SK-N-SH (cell line): ENCODE results near the gene ITGBL1. TPM values are rescaled to one million over a fixed set of nuclear protein-coding genes. Genes with fewer than 3 reads are reported as not detected.
A peak's percentile ranks its signal among the peaks of the same experiment; 100 is the strongest.

Source experiments
- CTCF ChIA-PET: fragments of 300-600, 350-600 bp; formaldehyde crosslinking; extraction: SDS; loops from one replicate; lab custom pipeline; 2021; lab: Yijun Ruan, JAX
- POLR2A ChIA-PET: fragments of 350-600 bp; sonication (Branson Sonifier 250); formaldehyde crosslinking; extraction: SDS; loops from one replicate; lab custom pipeline; 2020; ENCODE audit warnings: antibody characterized with exemption, inconsistent platforms; lab: Yijun Ruan, JAX
- DNase-seq: peaks from one replicate; pipeline ENCODE4 v3.0.0; 2012
- H2AFZ ChIP-seq: fragments of 200-600 bp; sonication (generic); 2 replicates; pipeline ENCODE4 v1.8.1; 2016; ENCODE audit warnings: antibody characterized with exemption, mild to moderate bottlenecking, low read depth
- H3F3A ChIP-seq: fragments of 200-600 bp; sonication (generic); replicated peaks from 2 replicates; pipeline ENCODE3; 2016; ENCODE audit warnings: antibody characterized with exemption, mild to moderate bottlenecking; ENCODE audit not compliant: insufficient read depth
- H3K27ac ChIP-seq, 2 experiments: fragments of 200-500 bp in 1 of 2; fragments of 200-600 bp in 1 of 2; sonication (Bioruptor generic) in 1 of 2; sonication (generic), shearing (Covaris generic) in 1 of 2; 2 replicates each; pipeline versions ENCODE4 v1.5.1 to v1.6.1; 2014 to 2016; ENCODE audit warnings: low read depth in 2 of 2, inconsistent platforms in 1 of 2, low read length in 1 of 2, mild to moderate bottlenecking in 1 of 2, mixed read lengths in 1 of 2
- H3K27me3 ChIP-seq: fragments of 200-600 bp; sonication (generic), shearing (Covaris generic); 2 replicates; pipeline ENCODE4 v1.6.1; 2016; ENCODE audit warnings: mixed run types; ENCODE audit not compliant: insufficient read depth
- H3K36me3 ChIP-seq, 2 experiments: fragments of 200-500 bp in 1 of 2; fragments of 200-600 bp in 1 of 2; sonication (Bioruptor generic) in 1 of 2; sonication (generic) in 1 of 2; replicated peaks in 1 of 2; 2 replicates each; pipeline versions ENCODE3 to v1.5.1; 2014 to 2016; ENCODE audit warnings: low read length in 1 of 2, mild to moderate bottlenecking in 1 of 2; ENCODE audit not compliant: insufficient read depth in 2 of 2, control insufficient read depth in 1 of 2
- H3K4me1 ChIP-seq, 2 experiments: fragments of 200-500 bp in 1 of 2; fragments of 200-600 bp in 1 of 2; sonication (Bioruptor generic) in 1 of 2; sonication (generic), shearing (Covaris generic) in 1 of 2; 2 replicates each; pipeline versions ENCODE4 v1.5.1 to v1.6.1; 2014 to 2016; ENCODE audit warnings: low read depth in 1 of 2, low read length in 1 of 2, mixed run types in 1 of 2; ENCODE audit not compliant: insufficient read depth in 2 of 2, control insufficient read depth in 1 of 2
- H3K4me2 ChIP-seq: fragments of 200-600 bp; sonication (generic), shearing (Covaris generic); 2 replicates; pipeline ENCODE4 v1.6.1; 2017; ENCODE audit warnings: mixed run types
- H3K4me3 ChIP-seq, 2 experiments: fragments of 200-500 bp in 1 of 2; fragments of 200-600 bp in 1 of 2; sonication (Bioruptor generic) in 1 of 2; sonication (generic), shearing (Covaris generic) in 1 of 2; 2 replicates each; pipeline versions ENCODE4 v1.5.1 to v1.8.1; 2014 to 2016; ENCODE audit warnings: low read depth in 2 of 2, inconsistent platforms in 1 of 2, low read length in 1 of 2, mild to moderate bottlenecking in 1 of 2, mixed read lengths in 1 of 2, moderate library complexity in 1 of 2
- H3K79me2 ChIP-seq: fragments of 200-600 bp; sonication (generic); 2 replicates; pipeline ENCODE4 v1.8.1; 2017; ENCODE audit warnings: mild to moderate bottlenecking; ENCODE audit not compliant: insufficient read depth
- H3K9ac ChIP-seq: fragments of 200-600 bp; sonication (generic); 2 replicates; pipeline ENCODE4 v1.6.1; 2017; ENCODE audit warnings: mixed run types
- H3K9me2 ChIP-seq: fragments of 200-600 bp; sonication (generic); 2 replicates; pipeline ENCODE4 v1.6.1; 2017; ENCODE audit warnings: mixed run types
- H3K9me3 ChIP-seq: fragments of 200-600 bp; sonication (generic); 2 replicates; pipeline ENCODE4 v1.6.1; 2017; ENCODE audit warnings: mixed run types, mild to moderate bottlenecking, moderate library complexity
- H4K20me1 ChIP-seq: fragments of 200-600 bp; sonication (generic); 2 replicates; pipeline ENCODE4 v1.6.1; 2017; ENCODE audit warnings: mild to moderate bottlenecking, mixed run types; ENCODE audit not compliant: insufficient read depth
- CHD2 ChIP-seq: fragments of 150-350 bp; IDR thresholded peaks from 2 replicates; pipeline ENCODE4 v1.6.1; 2018; ENCODE audit warnings: low read length; ENCODE audit not compliant: partially characterized antibody
- CTCF ChIP-seq: fragments of 200-600 bp; sonication (generic); IDR thresholded peaks from 2 replicates; pipeline ENCODE4 v1.6.1; 2017; ENCODE audit warnings: antibody characterized with exemption, mild to moderate bottlenecking, moderate library complexity
- ELF1 ChIP-seq: IDR thresholded peaks from 2 replicates; pipeline ENCODE4 v1.4.0; 2012
- EP300 ChIP-seq, 2 experiments: IDR thresholded peaks; 2 replicates each; pipeline versions ENCODE4 v1.4.0 to v1.6.1; 2012; ENCODE audit warnings: borderline replicate concordance in 1 of 2, low read depth in 1 of 2, low read length in 1 of 2
- EZH2phosphoT487 ChIP-seq: fragments of 200-600 bp; sonication (generic); IDR thresholded peaks from 2 replicates; pipeline ENCODE4 v1.6.1; 2017; ENCODE audit warnings: low read depth, mixed run types, mild to moderate bottlenecking, antibody characterized with exemption, moderate library complexity, borderline replicate concordance
- FOXJ3 ChIP-seq: sonication (generic); formaldehyde crosslinking; IDR thresholded peaks from 2 replicates; pipeline ENCODE4 v1.5.1; 2020; ENCODE audit warnings: mild to moderate bottlenecking, missing genetic modification reagents
- FOXM1 ChIP-seq: IDR thresholded peaks from 2 replicates; pipeline ENCODE4 v1.4.0; 2012; ENCODE audit warnings: low read depth, mild to moderate bottlenecking
- GATA2 ChIP-seq: sonication (generic); formaldehyde crosslinking; IDR thresholded peaks from 2 replicates; pipeline ENCODE4 v1.5.0; 2020; ENCODE audit warnings: mild to moderate bottlenecking, missing genetic modification reagents
- IRF3 ChIP-seq: fragments of 150-350 bp; IDR thresholded peaks from 2 replicates; pipeline ENCODE4 v1.6.1; 2016; ENCODE audit warnings: mild to moderate bottlenecking, low read depth, low read length
- JUND ChIP-seq: IDR thresholded peaks from 2 replicates; pipeline ENCODE4 v1.4.0; 2012
- MEF2A ChIP-seq: IDR thresholded peaks from 2 replicates; pipeline ENCODE4 v1.4.0; 2012; ENCODE audit warnings: low read depth, borderline replicate concordance
- NFIC ChIP-seq: IDR thresholded peaks from 2 replicates; pipeline ENCODE4 v1.4.0; 2012; ENCODE audit warnings: borderline replicate concordance
- POLR2AphosphoS5 ChIP-seq: IDR thresholded peaks from 2 replicates; pipeline ENCODE4 v1.6.1; 2012; ENCODE audit warnings: low read depth, low read length
- TAF1 ChIP-seq: IDR thresholded peaks from 2 replicates; pipeline ENCODE4 v1.6.1; 2012; ENCODE audit warnings: low read depth, mild to moderate bottlenecking, low read length, moderate library complexity, borderline replicate concordance
- TCF12 ChIP-seq: IDR thresholded peaks from 2 replicates; pipeline ENCODE4 v1.4.0; 2012
- USF1 ChIP-seq: IDR thresholded peaks from 2 replicates; pipeline ENCODE4 v1.4.0; 2012; ENCODE audit warnings: low read depth, borderline replicate concordance
- USF2 ChIP-seq: fragments of 150-350 bp; IDR thresholded peaks from 2 replicates; pipeline ENCODE4 v1.6.1; 2017; ENCODE audit warnings: antibody characterized with exemption, low read length, low read depth, borderline replicate concordance
- polyA plus RNA-seq, 3 experiments: library from polyadenylated mRNA; depleted of rRNA; stranded (reverse); fragments of >200 nt; gene quantifications; 2 replicates each; pipeline ENCODE4 v1.2.3, GENCODE V29; 2012
- TF ChIP-seq, protein P1 (sequence below): IDR thresholded peaks from 2 replicates; pipeline ENCODE4 v1.4.0; 2012; ENCODE audit warnings: low read depth, borderline replicate concordance
- TF ChIP-seq, protein P2 (sequence below): IDR thresholded peaks from 2 replicates; pipeline ENCODE4; 2012

Gene ITGBL1
- polyA plus RNA-seq, 1 of the 3 experiments (the other 2 are of a cell fraction), result 78.7 TPM

DNA sequence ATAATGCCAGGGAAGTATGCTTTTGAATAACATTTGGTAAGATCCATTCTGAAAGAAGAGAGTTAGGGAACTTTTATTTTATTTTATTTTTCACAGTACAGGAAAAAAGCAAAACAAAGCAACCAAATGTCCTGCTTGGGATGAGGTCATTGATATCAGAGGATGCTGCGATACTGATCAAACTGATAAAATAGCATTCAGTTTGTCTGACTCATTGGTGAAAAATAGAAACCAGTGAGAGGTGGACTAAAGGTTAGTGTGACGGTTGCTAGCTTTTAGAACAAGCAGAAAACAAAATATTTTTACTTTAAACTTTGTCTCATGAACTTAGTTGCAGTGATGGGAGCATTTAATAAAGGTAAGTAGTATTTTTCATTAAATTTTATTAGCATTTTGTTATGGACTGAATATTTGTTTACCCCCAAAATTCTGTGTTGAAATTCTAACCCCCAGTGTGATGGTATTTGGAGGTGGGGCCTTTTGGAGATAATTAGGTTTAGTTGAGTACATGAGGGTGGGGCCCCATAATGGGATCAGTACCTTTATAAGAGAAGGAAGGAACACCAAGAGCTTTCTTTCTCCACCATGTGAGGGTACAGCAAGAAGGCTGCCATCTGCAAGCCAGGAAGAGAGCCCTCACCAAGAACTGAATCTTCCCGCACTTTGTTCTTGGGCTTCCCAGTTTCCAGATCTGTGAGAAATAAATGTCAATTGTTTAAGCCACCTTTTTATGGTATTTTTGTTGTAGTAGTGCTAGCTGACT, 37.3 kb downstream of the ITGBL1 start (continued):
- TF ChIP-seq CHD2 (no peak), TCF12 (peak; percentile 82), NFIC (0 out of 2 replicates have a peak, but pooled peaks have one; percentile 43), GATA2 (CRISPR knock-in tag) (no peak), USF1 (no peak), IRF3 (no peak), USF2 (no peak), POLR2AphosphoS5 (no peak; the same call in 1 of the 2 replicates)
- TF ChIP-seq, all 33 proteins: peak for 8

DNA sequence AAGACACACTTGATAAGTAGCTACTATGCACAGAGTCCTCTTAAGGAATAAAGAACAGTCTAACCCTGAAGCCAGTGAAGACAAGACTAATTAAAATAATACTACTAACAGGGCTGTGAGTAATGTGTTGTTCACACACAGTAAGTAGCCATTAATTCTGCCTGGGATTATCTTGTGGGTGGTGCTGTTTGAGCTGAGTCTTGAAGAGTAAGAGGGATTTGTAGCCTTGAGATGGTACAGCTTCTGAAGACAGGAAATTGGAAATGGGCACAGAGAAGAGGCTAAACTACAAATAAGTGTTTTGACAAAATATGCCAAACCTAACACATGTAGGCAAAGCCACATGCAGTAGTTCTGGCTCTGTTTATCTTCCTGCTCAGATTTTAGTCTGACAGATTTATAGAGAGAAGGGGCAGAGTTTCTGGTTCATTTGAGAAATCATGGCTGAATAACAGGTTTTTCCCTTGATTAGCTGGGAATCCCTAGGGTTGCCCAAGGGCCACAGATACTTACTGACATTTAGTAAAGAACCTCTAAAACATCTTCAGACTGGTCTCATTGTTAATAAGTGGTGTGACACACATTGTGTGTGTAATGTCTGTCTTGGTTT, 38.0 kb downstream of the ITGBL1 start:
- Histone ChIP-seq H3F3A (peaks cover 21% of the 10 kb centered on the region), H3K4me2 (peak overlapping the region; percentile 22; the same call in 1 of the 2 replicates), H3K79me2 (peaks cover 92% of the 10 kb centered on the region), H3K27ac (peak overlapping the region in 1 of 2 experiments; percentile 87; a peak in 2 of 4 replicates), H3K4me1 (peaks cover 0 to 18% of the 10 kb centered on the region in 2 experiments; a peak in 3 of 4 replicates), H4K20me1 (0 out of 2 replicates have a peak, but pooled peaks cover 6% of the 10 kb centered on the region), H3K27me3 (no peaks in the 10 kb centered on the region), H2AFZ (no peak overlapping the region), H3K9me3 (no peaks in the 10 kb centered on the region), H3K4me3 (no peak overlapping the region), H3K36me3 (peaks cover 0 to 30% of the 10 kb centered on the region in 2 experiments), H3K9me2 (no peaks in the 10 kb centered on the region), H3K9ac (peak overlapping the region; percentile 16; the same call in 1 of the 2 replicates)
- ChIA-PET POLR2A (no interaction called here), CTCF (interaction anchor here (1.1 kb wide), 1 partner anchor 362 kb away, joined by 3 read pairs; no protein-coding TSS in a partner anchor)
- TF ChIP-seq EZH2phosphoT487, result no peak
- TF ChIP-seq FOXM1, result no peak
- TF ChIP-seq CTCF, result no peak
- no peak for TF ChIP-seq MEF2A
- TF ChIP-seq ELF1, result no peak
- no peak for TF ChIP-seq USF1
- TF ChIP-seq, protein P1, sequence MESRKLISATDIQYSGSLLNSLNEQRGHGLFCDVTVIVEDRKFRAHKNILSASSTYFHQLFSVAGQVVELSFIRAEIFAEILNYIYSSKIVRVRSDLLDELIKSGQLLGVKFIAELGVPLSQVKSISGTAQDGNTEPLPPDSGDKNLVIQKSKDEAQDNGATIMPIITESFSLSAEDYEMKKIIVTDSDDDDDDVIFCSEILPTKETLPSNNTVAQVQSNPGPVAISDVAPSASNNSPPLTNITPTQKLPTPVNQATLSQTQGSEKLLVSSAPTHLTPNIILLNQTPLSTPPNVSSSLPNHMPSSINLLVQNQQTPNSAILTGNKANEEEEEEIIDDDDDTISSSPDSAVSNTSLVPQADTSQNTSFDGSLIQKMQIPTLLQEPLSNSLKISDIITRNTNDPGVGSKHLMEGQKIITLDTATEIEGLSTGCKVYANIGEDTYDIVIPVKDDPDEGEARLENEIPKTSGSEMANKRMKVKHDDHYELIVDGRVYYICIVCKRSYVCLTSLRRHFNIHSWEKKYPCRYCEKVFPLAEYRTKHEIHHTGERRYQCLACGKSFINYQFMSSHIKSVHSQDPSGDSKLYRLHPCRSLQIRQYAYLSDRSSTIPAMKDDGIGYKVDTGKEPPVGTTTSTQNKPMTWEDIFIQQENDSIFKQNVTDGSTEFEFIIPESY, result no peak
- TF ChIP-seq JUND, result no peak
- no peak for TF ChIP-seq FOXJ3 (CRISPR knock-in tag)
- no peak for TF ChIP-seq NFIC
- TF ChIP-seq, protein P2, sequence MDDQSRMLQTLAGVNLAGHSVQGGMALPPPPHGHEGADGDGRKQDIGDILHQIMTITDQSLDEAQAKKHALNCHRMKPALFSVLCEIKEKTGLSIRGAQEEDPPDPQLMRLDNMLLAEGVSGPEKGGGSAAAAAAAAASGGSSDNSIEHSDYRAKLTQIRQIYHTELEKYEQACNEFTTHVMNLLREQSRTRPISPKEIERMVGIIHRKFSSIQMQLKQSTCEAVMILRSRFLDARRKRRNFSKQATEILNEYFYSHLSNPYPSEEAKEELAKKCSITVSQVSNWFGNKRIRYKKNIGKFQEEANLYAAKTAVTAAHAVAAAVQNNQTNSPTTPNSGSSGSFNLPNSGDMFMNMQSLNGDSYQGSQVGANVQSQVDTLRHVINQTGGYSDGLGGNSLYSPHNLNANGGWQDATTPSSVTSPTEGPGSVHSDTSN, result no peak
- no peak for TF ChIP-seq EP300 (IDR thresholded peaks at IDR 0.05; ENCODE audit: borderline replicate concordance in 1 of 2, low read depth in 1 of 2, low read length in 1 of 2)
- TF ChIP-seq GATA2 (CRISPR knock-in tag), result no peak
- no peak for TF ChIP-seq TAF1
- no peak for DNase-seq
